SKM-1 (cell line): ENCODE data around the gene USP24.
A peak's percentile ranks its signal among the peaks of the same experiment; 100 is the strongest.

ENCODE experiments used
- DNase-seq: peaks from one replicate; lab custom pipeline; 2025; ENCODE audit not compliant: unreplicated experiment; lab: John Stamatoyannopoulos, UW

The USP24 gene

GRCh38 chr1:55055084-55055882 is 159.9 kb downstream of the USP24 start:
- no peak for DNase-seq

- no peak for DNase-seq
These were observed 160.8 kb downstream of the USP24 start for GRCh38 chr1:55054396-55054795.

GRCh38 chr1:55053265-55053954 is 161.8 kb downstream of the USP24 start:
- DNase-seq: peak; percentile 18

GRCh38 chr1:55052221-55053142 is 162.7 kb downstream of the USP24 start:
- no peak for DNase-seq

- no peak for DNase-seq
These were observed 163.5 kb downstream of the USP24 start for GRCh38 chr1:55051621-55052020.

GRCh38 chr1:55051169-55051568 is 164.0 kb downstream of the USP24 start:
- DNase-seq: no peak

- no peak for DNase-seq
These were observed 164.9 kb downstream of the USP24 start for GRCh38 chr1:55050283-55050682.

GRCh38 chr1:55049914-55050278 is 165.3 kb downstream of the USP24 start:
- no peak for DNase-seq

GRCh38 chr1:55049271-55049913 is 165.8 kb downstream of the USP24 start:
- no peak for DNase-seq

- no peak for DNase-seq
These were observed 166.5 kb downstream of the USP24 start for GRCh38 chr1:55048453-55049270.

- no peak for DNase-seq
These were observed 167.6 kb downstream of the USP24 start for GRCh38 chr1:55047611-55048010.

GRCh38 chr1:55046871-55047270 is 168.3 kb downstream of the USP24 start:
- DNase-seq: no peak

GRCh38 chr1:55045430-55045829 is 169.7 kb downstream of the USP24 start:
- DNase-seq: no peak

GRCh38 chr1:55044617-55045397 is 170.4 kb downstream of the USP24 start:
- no peak for DNase-seq

GRCh38 chr1:55043726-55044125 is 171.4 kb downstream of the USP24 start:
- no peak for DNase-seq

GRCh38 chr1:55043011-55043410 is 172.2 kb downstream of the USP24 start:
- DNase-seq: no peak

GRCh38 chr1:55041613-55042012 is 173.6 kb downstream of the USP24 start:
- DNase-seq: no peak

- DNase-seq: no peak
These were observed 174.2 kb downstream of the USP24 start for GRCh38 chr1:55040933-55041494.
